ENCODE measurements around the gene BCL2.

BCL2 gene

DNA sequence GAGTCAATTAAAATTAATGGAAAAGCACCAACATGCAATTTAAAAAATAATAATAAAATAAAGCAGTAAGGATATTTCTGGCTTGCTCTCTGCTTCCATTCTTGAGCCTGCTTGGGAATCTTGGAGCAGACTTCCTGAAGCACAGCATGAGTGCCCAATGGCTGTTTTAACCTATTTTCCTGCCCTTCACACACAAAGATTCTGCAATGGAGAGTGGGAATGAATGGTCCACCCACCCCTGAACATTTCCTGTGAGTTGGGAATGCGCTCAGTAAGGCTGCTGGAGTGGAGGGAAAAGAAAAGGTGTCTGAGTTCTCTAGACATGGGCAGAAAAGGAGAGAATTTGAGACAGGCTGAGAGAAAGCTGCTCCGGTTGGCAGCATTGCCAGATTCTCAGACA is 140.6 kb downstream of the BCL2 start:
- DNase-seq, result no peak

DNA sequence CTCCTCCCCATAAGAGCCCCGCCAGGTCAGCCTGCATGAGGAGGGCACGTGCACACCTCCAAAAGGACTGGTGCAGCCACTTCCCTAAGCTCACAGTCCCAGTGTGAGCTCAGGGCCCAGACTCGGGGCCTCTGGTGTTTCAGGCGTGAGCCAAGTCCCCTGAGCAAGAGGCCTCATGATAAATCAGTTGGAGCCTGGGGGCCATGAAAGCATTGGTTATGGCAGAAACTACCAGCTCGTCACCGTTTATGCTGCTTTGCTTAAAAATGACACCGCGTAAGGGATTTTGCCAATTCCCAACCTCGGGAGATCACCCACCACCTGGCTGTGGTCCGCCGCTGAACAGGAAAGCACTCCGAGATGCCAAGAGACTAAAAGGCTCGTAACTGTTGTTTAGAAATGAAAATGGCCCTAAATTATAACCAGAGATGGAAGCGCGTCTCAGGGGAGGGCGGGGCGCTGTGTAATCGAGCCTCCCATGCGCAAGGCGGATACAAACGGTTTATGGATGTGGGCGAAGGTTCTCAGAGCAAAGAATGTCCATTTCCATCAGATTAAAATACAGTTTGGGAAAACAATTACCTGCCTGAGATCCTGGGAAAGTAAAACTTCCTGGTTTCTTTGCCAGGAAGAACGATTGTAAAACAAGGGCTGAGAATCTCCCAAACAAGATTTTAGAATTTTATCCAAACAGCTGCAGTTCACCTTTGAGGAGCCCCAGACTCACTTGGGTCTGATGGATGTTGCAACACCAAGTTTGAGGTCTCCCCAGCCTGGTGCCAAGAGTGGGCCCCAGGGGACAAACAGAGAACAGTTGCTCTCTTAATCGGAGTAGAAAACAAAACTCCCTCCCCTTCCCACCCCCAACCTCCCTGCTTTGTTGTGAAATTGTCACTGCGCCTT is 141.4 kb downstream of the BCL2 start:
- DNase-seq, result no peak

DNA sequence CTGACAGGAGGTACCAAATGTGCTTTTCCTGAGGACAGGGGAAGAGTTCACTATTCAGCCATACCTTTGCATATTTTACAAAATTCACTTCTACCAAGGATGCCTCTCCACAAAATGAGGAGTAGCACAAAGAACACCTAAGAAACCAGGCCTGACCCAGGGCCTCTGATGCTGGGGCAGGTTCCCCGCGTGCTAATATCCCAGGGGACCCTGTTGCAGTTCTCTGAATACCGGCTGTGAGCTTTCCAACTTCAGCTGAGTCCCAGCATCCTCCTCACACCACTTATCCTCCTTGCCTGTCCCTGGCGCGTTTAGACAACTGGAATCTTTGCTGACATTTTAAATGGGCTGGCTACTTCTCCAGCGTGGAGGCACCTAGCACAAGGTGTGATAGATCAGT is 142.3 kb downstream of the BCL2 start:
- DNase-seq, result no peak

DNA sequence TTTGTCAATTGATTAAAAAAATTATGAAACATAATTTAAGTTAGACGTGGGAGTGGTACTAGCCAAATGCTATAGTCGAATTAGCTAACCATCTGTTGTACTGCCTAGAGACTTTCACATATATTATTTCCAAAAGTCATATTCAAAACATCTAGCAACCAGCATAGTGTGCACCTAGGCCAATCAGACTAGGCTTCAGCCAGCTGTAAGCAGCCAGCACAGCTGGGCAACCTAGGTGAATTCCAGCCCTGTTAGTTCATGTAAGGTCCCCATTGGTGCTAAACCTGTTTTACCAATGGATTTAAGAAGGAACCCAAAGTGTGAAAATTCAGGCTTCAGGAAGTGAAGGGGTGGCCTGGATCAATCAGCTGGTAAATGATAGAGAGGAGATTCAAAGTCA is 144.3 kb downstream of the BCL2 start:
- DNase-seq, result no peak

DNA sequence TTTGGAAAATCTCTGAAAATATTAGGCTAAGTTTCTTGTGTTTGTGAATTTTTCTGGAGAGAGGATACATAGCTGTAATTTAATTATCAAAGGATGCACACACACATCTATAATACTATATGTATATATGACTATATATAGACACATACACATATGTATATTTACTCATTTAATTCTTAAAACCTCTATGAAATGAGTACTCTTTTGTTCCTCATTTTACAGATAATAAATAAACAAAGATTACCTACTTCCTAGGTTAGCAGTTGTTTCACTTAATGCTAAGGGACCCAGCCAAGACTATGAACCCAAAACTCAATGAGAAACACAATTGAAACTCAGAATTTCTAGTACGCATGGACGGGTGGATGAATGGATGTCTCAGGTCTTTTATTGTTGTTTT is 145.6 kb downstream of the BCL2 start:
- DNase-seq, result no peak

DNA sequence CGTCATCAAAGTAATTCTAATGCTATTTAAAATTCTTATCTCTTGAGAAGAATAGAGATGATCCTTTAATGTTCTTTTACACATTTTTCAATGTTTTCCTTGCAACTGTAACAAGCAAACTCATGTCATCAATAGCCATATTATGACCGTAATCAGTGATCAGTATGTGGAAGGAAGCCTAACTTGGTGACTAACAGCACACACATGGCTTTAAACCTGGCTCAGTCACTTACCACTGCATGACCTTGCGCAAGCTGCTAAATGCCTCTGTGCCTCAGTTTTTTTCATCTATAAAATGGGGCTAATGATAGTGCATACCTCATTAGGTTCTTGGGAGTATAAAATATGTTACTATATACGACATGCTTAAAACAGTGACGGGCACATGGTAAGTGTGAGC is 149.7 kb downstream of the BCL2 start:
- DNase-seq, result no peak

DNA sequence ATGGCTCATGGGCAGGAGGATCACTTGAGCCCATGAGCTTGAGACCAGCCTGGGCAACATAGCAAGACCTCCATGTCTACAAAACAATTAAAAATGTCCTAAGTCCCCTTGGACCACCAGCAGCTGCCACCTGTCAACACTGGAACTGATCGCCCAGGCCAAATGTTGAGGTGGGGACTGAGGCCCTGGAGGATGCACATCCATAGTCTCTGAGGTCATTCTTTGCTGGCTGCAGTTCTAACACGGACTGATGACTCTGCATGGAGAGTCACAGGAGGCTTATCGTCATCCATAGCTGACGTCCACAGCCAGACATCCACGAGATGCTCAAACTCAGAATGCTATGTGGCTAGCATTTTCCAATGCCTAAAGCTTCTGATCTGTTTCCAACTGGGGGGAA is 151.3 kb downstream of the BCL2 start:
- DNase-seq, result no peak

DNA sequence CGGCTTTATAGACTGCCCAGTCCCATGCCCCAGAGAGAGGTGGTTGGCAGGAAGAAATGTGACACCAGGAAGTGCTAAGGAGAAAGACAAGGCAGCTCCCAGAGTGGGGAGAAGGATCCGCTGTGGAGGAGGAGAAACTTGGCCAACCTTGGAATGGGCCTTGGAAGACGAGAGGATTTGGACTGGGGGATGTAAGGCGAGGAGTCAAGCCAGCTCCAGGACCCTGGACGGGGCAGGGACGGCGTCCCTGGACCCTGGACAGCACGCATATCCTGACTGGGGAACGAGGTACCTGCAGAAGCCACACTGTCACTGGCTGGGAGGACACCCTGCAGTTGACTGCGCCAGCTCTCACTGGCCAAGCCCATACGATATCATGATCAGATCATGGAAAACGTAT is 153.4 kb downstream of the BCL2 start:
- DNase-seq, result no peak

DNA sequence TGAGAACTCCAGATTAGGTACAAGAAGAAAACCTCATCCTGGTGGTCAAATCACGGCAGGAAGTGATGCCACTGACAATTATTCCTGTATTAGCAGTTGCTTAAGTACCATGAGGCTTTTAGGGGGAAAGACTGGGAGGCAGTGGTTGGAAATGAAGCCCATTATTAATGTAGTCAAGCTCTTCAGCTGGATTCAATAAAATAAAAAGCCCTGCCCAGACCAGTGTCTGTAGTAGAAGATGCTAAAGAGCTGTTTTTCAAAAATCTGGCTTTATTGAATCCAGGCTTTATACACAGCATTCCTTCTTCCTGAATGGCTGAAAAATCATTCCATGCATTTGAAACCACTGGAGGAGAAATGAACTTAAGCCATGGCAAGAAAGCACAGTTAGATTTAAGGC is 155.2 kb downstream of the BCL2 start:
- no peak for DNase-seq

DNA sequence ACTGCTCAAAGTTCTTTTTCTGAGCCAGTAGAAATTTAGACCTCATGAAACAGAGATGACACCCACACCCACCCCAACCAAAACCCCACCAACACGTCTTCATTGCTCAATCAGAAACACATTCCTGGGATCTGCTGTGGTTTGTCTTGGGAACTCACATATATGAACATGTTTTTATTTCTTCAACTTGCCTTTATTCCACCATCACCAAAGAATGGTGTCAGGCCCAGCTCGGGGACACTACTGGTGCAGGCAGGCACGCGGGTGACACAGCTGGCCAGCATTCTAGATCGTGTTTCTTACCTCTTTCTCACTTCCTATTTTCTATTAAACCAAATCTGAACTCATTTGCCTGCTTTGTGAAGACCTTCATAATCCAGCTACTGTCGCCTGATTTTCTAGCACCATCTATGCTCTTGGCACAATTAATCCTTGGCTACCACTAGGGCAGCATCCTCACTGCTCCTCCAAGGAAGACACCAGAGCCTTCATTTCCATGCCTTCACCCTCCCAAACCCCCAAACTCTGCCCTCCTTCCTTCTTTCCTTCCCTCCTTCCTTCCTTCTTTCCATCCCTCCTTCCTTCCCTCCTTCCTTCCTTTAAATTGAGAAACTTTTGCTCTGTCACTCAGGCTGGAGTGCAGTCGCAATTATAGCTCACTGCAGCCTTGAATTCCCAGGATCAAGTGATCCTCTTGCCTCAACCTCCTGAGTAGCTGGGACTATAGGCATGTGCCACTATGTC is 157.1 kb downstream of the BCL2 start:
- DNase-seq, result no peak

DNA sequence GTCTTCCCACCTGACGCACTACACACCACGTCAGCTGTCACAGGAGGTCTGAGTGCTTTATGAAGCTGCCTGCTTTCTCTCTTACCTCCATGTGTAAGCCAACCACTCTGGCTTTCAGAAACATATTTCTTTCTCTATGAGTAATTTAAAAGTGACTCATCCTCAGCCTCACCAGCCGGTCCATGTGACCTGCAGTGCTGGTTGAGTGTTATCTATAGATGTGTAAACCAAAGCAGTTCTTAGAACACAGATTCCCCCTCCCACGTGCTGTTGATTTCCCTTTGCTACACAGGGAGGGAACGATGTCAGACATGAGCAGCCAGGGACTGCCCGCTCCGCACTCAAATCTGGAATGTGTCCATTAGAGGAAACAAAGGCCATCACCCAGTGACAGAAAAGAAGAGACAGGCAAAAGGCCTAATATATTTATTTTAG is 157.8 kb downstream of the BCL2 start:
- DNase-seq, result no peak

DNA sequence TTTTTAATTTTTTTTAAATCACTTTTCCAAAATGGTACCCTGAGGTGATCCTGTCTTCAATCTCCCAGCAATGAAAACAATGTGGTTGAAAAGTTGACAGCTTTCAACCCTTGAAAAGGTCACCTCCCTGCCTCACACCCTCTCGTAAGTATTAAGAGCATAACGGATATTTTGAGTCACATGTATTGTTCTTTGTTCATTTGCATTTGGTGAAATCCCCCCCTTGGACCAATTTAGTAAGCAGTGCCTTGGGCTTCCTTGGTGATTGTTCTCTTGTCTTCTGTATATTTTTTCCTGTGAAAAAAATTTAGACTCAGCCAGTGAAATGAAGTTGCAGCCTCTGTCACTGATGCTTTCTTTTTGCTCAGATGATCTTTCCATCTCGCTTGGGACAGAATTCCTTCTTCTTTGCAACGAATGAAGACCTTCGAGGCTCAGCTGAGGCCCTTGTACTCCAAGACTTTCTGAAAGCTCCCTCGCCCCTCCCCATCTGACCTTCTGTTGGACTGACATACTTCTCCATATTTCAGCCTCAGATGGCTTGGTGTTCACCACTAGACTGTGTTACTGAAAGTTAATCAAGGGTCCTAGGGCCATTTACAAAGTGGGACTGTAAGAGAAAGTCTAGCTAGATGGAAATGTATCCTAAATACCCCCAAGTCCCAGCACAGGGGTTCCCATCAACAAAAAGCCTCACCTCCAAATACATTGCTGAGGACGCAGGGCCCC is 158.4 kb downstream of the BCL2 start:
- DNase-seq, result no peak

DNA sequence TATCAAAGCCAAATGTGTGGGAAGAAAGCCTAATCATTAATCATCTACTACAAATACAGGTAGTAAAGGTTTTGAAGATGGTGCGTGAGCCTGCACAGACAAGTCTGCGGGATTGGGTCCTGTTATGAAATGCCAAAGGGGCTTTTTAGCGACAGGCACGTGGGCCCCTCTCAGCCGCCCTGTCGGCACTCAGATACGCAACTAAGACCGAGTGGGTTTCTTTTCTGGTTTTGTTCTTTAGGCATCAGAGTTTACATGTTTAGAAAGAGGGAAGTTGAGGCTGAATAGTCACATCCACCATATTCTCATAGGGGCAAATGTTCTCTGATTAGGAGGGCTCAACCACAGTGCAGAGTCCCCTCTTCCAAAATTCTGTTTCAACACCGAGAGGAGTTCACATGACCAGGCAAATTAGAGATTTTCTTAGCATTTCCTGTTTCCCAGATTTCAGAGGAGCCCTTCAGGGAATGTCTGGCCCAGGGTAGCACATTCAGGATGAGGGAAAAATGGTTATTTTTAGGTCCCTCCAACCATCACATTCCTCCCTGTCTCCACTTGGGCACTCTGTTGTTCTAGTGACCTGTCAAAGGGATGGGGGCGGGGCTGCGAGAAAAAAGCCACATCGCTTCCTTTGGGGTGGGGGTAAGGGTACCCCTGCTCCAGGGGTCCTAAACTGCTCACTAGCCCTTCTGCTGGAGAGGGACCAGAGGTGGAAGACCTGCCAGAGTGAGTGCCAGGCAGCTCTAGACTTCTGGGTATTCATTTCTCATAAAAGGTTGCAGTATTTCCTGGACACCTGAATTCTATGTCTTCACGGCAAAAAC is 159.2 kb downstream of the BCL2 start:
- no peak for DNase-seq

DNA sequence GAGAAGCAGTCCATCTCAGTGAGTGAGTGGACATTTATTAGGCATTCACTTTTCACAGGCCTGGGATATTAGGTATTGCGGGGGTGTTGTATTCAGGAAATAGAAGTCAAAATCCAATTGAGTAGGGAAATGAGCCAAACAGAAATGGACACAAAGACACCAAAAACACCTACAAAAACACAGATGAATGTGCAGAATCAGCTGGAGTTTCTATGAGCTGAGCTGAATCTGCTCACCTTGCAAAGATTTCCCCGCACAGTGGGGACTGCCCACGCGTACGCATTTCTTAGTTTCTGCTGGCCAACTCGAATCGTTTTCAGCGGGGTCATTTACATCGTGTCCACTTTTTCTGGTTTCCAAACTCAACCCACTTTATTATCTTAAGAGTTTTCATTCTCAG is 160.0 kb downstream of the BCL2 start:
- DNase-seq, result no peak

DNA sequence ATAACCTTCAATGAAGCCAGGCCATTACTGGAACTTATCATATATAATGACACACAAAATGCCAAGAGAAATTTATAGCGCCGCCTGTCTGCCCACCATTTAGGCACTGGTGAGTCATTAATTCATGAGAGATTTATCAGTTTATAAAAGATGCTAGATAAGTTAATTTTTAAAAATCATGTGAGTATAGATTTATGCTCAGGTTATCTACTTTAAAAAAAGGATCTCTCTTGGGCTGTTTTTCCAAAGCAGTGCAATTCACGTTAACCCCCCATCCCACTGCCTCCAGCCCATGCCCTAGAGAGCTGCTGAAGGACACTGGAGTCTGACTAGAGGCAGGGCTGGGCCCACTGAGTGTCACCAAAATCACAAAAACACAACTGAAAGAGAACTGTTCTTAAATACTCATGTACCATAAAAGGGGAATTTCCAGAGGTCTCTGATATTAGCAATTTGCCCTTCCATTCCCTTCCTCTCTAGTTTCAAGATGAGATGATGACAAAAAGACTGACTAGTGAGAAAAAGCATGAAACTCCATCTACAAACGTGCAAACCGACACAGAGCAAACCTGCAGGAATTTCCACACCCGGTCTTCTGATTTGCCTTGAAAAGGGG is 160.8 kb downstream of the BCL2 start:
- no peak for DNase-seq

DNA sequence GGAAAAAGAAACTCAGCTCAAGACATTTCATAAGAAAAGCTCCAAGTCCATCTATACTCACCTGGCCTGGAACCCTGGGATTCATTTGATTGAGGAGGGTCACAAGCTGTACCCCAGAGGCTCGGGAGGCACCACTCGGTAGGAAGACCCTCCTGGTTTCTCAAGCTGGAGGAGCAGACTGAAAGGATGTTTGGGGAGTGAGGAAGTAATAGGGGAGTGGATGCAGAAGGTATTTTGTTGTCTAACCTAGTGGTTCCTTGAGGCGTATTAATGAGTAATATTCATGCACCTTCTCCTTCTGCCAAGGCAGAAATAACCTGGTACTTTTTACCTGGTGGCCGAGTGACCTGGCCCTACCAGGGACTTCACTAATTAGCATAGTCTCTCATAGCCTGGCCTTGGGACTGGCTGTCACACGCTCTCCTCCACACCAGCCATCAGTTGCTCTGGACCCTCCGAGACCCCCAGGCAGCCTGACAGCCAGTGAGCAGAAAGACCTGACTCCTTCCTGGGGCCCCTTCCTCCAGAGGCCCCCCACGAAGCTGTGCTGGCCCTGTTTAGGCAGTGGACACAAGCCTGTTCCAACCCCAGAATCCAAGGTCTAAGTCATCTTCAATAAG is 161.4 kb downstream of the BCL2 start:
- no peak for DNase-seq

DNA sequence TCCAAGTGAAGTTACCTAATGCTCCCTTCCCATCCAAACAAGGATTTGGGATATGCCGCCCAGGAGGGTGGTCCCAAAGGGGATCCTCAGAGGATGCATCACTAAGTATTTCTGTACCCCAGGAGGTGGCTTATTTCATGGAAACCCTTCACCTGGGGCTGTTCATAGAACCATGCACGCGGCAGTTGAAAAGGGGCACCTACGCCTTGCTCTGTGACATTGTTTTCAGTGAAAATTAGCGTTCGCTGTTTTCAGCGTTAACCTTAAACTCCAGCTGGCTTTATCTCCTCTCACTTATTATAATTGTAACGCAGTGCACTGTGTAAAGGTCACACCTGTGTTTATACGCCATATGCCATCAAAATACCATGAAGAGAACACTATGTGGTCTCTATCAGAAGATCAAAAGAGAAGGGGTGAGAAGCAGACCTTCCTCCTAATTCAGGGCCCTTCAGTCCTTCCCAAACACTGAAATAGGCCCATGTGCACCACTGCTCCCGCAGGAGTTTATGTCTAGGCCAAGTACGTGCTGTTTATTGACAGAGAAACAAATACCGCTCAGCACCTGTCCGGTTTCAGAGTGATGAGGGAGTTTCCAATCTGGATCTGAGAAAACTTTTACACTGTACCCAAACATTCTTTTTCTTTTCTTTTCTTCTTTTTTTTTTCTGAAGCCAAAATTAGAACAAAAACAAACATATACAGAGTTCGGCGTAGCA is 162.1 kb downstream of the BCL2 start:
- no peak for DNase-seq

DNA sequence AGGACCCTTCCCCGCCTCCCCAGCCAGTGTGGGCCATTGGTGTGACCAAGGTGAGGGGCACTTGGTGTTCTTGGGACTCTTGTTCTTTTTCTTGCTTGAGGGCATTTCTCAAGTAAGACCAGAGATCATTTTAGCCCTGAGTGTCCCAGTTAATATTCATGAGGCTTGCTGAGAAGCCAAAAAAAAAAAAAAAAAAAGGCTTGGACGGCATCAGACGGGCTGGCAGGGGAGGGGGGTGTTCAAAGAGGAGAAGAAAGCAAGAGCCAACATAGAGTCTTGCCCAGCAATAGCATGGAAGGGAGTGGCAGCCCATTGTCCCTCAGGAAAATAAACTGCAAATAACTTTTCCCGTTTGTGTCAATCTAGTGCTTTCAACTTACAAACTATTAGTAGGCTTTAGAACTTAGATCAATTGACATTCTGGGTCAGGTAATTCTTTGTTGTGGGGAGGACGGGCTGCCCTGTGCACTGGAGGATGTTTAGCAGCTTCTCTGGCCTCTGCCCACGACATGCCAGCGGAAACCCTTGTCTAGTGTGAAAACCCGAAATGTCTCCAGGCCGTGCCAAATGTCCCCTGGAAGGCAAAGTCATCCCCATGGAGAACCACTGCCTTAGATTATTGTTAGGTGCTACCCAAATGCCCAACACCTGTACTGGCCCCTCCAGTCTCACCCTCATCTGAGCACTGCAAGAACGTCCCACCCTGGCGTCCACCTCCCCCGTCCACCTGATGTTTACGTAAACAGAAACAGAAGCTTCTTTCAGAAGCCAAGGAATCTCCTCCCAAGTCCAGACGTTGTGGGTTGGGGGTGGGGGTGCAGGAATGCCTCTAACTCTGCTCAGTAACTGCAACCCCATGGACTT is 163.4 kb downstream of the BCL2 start:
- DNase-seq, result no peak

DNA sequence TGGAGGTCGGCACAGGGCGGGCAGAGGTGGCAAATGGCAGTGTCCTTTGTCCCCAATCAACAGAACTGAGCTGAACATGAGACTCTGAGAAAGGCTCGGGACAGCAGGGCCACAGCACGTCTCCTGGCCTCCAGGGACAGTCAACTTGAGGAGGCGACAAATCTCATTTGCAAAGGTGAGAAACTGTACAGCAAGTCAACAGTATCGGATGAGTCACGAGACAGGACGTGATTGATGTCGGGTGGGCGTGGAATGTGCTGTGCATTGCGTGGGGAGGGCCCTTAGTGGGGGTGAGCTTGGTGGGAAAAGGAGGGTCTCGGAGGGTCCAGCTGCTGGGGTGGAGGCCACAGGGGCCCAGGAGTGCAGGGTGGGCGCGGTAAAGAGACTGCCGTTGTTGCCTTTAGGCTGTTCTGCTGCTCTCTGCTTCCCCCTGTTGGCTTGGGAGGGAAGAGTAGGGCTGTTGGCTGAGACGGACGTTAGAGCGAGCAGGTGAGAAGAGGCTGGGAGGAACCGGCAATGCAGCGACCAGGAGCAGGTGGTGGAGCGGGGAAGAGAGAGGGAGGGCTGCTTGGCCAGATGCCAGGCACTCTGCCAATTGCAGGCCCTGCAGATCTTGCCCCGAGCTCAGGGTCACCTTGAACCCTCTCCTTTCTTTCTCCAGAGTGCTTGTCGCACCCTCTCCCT is 164.3 kb downstream of the BCL2 start:
- peak; percentile 71 to 86 for DNase-seq
